Fibroblast of villous mesenchyme (primary cell): ENCODE data around the gene CDH23. TPM values are rescaled to one million over a fixed set of nuclear protein-coding genes. Genes with fewer than 3 reads are reported as not detected.

ENCODE experiments used
- DNase-seq: peaks from one replicate; pipeline ENCODE4 v3.0.0-alpha.2; 2010; ENCODE audit warnings: low read depth
- H3K4me3 ChIP-seq: 2 replicates; pipeline ENCODE4 v1.5.1; 2011; ENCODE audit warnings: low read depth, mild to moderate bottlenecking, low read length
- CTCF ChIP-seq: IDR thresholded peaks from 2 replicates; pipeline ENCODE4 v1.5.1; 2012; ENCODE audit warnings: low read depth, mild to moderate bottlenecking, low read length; ENCODE audit not compliant: insufficient read depth
- total RNA-seq: library from RNA; depleted of rRNA; stranded (reverse); fragments of >200 nt; gene quantifications from 2 replicates; pipeline ENCODE4 v1.2.3, GENCODE V29; 2012

CDH23 gene
- total RNA-seq, 1 donor, result under 0.01 TPM

GRCh38 chr10:71779641-71780040 lies 382.9 kb downstream of the CDH23 start:
- DNase-seq, result no peak
- TF ChIP-seq CTCF, result no peak
- no peak overlapping the region for H3K4me3 ChIP-seq

- DNase-seq, result no peak
- no peak overlapping the region for H3K4me3 ChIP-seq
- no peak for TF ChIP-seq CTCF
These were observed 383.4 kb downstream of the CDH23 start for GRCh38 chr10:71780156-71780555.

- no peak overlapping the region for H3K4me3 ChIP-seq
- DNase-seq, result no peak
- TF ChIP-seq CTCF, result no peak
These were observed 384.0 kb downstream of the CDH23 start for GRCh38 chr10:71780719-71781118.

GRCh38 chr10:71782221-71782916 lies 385.6 kb downstream of the CDH23 start:
- H3K4me3 ChIP-seq, result no peak overlapping the region
- no peak for TF ChIP-seq CTCF
- no peak for DNase-seq

GRCh38 chr10:71782917-71783490 lies 386.3 kb downstream of the CDH23 start:
- DNase-seq, result no peak
- no peak overlapping the region for H3K4me3 ChIP-seq
- TF ChIP-seq CTCF, result no peak

GRCh38 chr10:71783917-71784678 lies 387.4 kb downstream of the CDH23 start:
- no peak overlapping the region for H3K4me3 ChIP-seq
- no peak for DNase-seq
- no peak for TF ChIP-seq CTCF
